ENCODE data around the gene MYCBP2.

The MYCBP2 gene

DNA sequence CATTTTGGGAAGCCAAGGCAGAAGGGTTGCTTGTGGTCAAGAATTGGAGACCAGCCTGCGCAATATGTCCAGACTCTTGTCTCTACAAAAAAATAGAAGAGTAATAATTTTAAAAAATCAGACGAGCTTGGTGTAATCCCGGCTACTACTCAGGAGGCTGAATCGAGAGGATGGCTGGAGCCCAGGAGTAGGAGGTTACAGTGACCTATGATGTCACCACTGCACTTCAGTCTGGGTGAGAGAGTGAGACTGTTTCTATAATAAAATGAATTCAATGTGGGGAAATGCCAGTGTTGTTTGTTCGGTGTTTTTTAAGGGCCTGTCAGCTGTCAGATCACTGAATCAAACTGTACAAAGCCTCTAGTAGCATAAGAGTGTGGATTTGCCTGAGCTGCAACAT is 298.7 kb downstream of the MYCBP2 start:
- Histone ChIP-seq H3K4me3 (ENCODE audit: severe bottlenecking) (no peak overlapping the region), H3K4me1 (ENCODE audit: insufficient read depth, poor library complexity, severe bottlenecking) (peaks cover 28% of the 10 kb centered on the region), H3K9me3 (ENCODE audit: severe bottlenecking) (no peaks in the 10 kb centered on the region), H3K36me3 (ENCODE audit: low read depth) (peaks cover 15% of the 10 kb centered on the region; the same call in 1 of the 2 replicates), H3K27ac (ENCODE audit: poor library complexity, severe bottlenecking) (no peak overlapping the region), H3K27me3 (ENCODE audit: insufficient read depth, poor library complexity, severe bottlenecking) (no peaks in the 10 kb centered on the region)
- TF ChIP-seq, protein P1, sequence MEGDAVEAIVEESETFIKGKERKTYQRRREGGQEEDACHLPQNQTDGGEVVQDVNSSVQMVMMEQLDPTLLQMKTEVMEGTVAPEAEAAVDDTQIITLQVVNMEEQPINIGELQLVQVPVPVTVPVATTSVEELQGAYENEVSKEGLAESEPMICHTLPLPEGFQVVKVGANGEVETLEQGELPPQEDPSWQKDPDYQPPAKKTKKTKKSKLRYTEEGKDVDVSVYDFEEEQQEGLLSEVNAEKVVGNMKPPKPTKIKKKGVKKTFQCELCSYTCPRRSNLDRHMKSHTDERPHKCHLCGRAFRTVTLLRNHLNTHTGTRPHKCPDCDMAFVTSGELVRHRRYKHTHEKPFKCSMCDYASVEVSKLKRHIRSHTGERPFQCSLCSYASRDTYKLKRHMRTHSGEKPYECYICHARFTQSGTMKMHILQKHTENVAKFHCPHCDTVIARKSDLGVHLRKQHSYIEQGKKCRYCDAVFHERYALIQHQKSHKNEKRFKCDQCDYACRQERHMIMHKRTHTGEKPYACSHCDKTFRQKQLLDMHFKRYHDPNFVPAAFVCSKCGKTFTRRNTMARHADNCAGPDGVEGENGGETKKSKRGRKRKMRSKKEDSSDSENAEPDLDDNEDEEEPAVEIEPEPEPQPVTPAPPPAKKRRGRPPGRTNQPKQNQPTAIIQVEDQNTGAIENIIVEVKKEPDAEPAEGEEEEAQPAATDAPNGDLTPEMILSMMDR (IDR thresholded peaks at IDR 0.05; ENCODE audit: poor library complexity, severe bottlenecking) = no peak
- no peak for ATAC-seq (ENCODE audit: low read depth)
- no peak for DNase-seq (ENCODE audit: low spot score)

DNA sequence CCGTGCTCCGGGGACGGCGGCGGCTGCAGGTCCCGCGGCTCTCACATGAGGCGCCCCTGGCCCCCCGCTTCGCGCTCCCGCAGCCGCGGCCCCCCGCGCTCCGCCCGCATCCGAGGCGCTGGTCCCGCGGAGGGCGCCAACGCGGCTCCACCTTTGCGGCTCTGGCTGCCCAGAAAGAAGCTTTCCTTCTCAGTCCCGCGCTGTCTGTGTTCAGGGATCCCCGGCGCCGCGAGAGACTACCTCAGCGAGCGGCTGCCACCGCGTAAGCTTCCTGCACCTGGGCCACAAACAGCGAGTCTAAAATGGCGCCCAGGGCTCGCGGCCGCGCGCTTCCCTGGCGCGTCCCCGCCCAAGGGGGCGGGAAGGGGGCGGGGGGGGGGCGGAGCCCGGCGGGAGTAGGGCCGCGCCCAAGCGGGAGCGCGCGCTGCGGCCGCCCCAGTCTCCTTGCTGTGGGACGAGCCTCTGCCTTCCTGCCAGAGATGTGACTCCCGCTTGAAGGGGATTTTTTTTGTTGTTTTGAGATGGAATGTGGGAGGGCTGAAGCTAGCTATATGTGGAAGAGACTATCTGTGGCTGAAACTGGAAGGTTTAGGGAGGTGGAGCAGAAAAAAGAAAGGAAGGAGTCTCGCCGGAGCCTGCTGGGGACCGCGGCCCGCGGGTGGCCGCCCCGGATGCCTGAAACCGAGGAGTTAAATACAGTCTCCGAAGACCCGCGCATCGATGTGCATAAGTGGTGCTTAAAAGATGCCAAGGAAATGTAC is 299.9 kb downstream of the MYCBP2 start, which contains the start of gene FBXL3:
TSS of gene FBXL3 (minus strand) at position 299 of the 761 bp plus-strand sequence. CDS start 5,299 bp downstream, outside the sequence.
- Histone ChIP-seq H3K27ac (ENCODE audit: poor library complexity, severe bottlenecking) (peak within 1 kb of the TSS; percentile 65), H3K4me3 (ENCODE audit: severe bottlenecking) (peak within 1 kb of the TSS; percentile 85), H3K4me1 (ENCODE audit: insufficient read depth, poor library complexity, severe bottlenecking) (peaks cover 35% of the 10 kb centered on the region), H3K9me3 (ENCODE audit: severe bottlenecking) (no peaks in the 10 kb centered on the region), H3K36me3 (ENCODE audit: low read depth) (peaks cover 17% of the 10 kb centered on the region; the same call in 1 of the 2 replicates), H3K27me3 (ENCODE audit: insufficient read depth, poor library complexity, severe bottlenecking) (no peaks in the 10 kb centered on the region)
- ATAC-seq (ENCODE audit: low read depth) = peak; percentile 65
- TF ChIP-seq, protein P1 (IDR thresholded peaks at IDR 0.05; ENCODE audit: poor library complexity, severe bottlenecking) = no peak
- DNase-seq (ENCODE audit: low spot score) = peak; percentile 72

DNA sequence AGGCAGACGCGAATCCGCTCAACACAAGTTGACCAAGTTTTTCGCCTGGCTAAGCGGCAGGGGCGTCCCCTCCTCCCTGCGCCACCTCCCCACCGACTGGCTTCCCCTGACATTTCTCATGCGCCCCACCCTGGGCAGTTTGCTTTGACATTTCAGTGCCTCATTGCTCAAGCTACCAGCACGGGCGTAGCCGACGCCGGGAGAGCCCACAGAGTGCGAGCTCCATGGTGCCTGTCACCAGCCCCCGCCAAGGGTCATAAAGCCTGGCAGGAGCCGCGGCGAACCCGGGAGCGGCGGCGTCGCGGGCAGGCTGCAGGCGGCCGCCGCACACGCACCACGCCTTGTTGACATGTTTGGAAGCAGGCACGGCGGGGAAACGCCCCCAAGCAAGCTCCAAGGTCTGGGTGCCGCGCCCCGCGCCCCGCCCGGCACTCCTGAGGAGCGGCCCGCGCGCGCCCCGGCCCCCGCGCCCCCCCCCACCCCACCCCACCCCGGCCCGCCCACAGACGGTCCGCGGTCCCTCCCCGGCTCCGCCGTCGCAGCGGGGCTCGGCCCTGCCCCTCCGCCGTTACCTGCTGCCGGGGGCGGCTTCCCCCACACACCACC is 300.5 kb downstream of the MYCBP2 start:
- H3K9me3 ChIP-seq (ENCODE audit: severe bottlenecking) = no peaks in the 10 kb centered on the region
- peaks cover 35% of the 10 kb centered on the region for H3K4me1 ChIP-seq (ENCODE audit: insufficient read depth, poor library complexity, severe bottlenecking)
- H3K27ac ChIP-seq (ENCODE audit: poor library complexity, severe bottlenecking) = peak overlapping the region; percentile 65
- peak; percentile 78 for ATAC-seq (ENCODE audit: low read depth)
- peaks cover 21% of the 10 kb centered on the region for H3K36me3 ChIP-seq (ENCODE audit: low read depth)
- peak overlapping the region; percentile 85 for H3K4me3 ChIP-seq (ENCODE audit: severe bottlenecking)
- H3K27me3 ChIP-seq (ENCODE audit: insufficient read depth, poor library complexity, severe bottlenecking) = no peaks in the 10 kb centered on the region
- peak; percentile 83 for DNase-seq (ENCODE audit: low spot score)
- TF ChIP-seq, protein P1 (IDR thresholded peaks at IDR 0.05; ENCODE audit: poor library complexity, severe bottlenecking) = no peak

DNA sequence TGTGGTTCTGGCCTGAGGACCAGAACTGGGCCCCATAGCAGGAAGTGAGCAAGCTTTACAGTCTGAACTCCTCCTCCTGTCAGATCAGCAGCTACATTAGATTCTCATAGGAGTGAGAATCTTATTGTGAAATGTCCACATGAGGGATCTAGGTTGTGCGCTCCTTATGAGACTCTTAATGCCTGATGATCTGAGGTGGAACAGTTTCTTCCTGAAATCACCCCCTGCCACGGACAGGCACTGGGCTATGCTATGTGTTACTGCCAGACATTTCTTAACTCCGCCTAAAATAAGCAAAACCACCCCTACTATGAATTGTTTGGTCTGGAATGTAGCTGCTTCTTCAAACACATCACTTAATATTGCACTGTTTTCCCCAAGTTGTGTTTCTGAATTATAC is 304.6 kb downstream of the MYCBP2 start:
- H3K4me1 ChIP-seq (ENCODE audit: insufficient read depth, poor library complexity, severe bottlenecking) = peaks cover 25% of the 10 kb centered on the region
- H3K4me3 ChIP-seq (ENCODE audit: severe bottlenecking) = no peak overlapping the region
- H3K36me3 ChIP-seq (ENCODE audit: low read depth) = peaks cover 52% of the 10 kb centered on the region
- no peak overlapping the region for H3K27ac ChIP-seq (ENCODE audit: poor library complexity, severe bottlenecking)
- H3K27me3 ChIP-seq (ENCODE audit: insufficient read depth, poor library complexity, severe bottlenecking) = no peaks in the 10 kb centered on the region
- no peaks in the 10 kb centered on the region for H3K9me3 ChIP-seq (ENCODE audit: severe bottlenecking)
- TF ChIP-seq, protein P1 (IDR thresholded peaks at IDR 0.05; ENCODE audit: poor library complexity, severe bottlenecking) = no peak
- ATAC-seq (ENCODE audit: low read depth) (no peak), DNase-seq (ENCODE audit: low spot score) (no peak)
